ENCODE measurements around the gene FUT7.
"Not testable (repeated sequence)": the region's sequence is repeated elsewhere in the genome, so short reads cannot be mapped to it uniquely, and the experiment has no call there.

FUT7 gene

GRCh38 chr9:137048655-137049543, 17.0 kb upstream of the FUT7 start:
- no peak for DNase-seq

GRCh38 chr9:137046088-137046787, 14.3 kb upstream of the FUT7 start, which contains the start of gene NPDC1:
Gene NPDC1 (minus strand): TSS chr9:137046177. CDS start chr9:137045989, 188 bp downstream.
- peak; percentile 77 to 82 for DNase-seq

- DNase-seq: no peak
Observed at GRCh38 chr9:137045294-137046087, 13.6 kb upstream of the FUT7 start.

GRCh38 chr9:137044502-137045177, 12.8 kb upstream of the FUT7 start:
- no peak for DNase-seq

GRCh38 chr9:137044037-137044436, 12.1 kb upstream of the FUT7 start:
- DNase-seq: no peak

- DNase-seq: no peak
Observed at GRCh38 chr9:137042751-137043727, 11.2 kb upstream of the FUT7 start.

GRCh38 chr9:137041124-137041523, 9.2 kb upstream of the FUT7 start:
- DNase-seq: no peak

- DNase-seq: no peak
Observed at GRCh38 chr9:137040568-137040967, 8.7 kb upstream of the FUT7 start.

- no peak for DNase-seq
Observed at GRCh38 chr9:137039611-137040366, 7.9 kb upstream of the FUT7 start.

GRCh38 chr9:137038916-137039315, 7.0 kb upstream of the FUT7 start:
- no peak for DNase-seq

GRCh38 chr9:137037483-137037882, 5.6 kb upstream of the FUT7 start:
- no peak for DNase-seq

GRCh38 chr9:137037035-137037434, 5.1 kb upstream of the FUT7 start:
- no peak for DNase-seq

- DNase-seq: no peak
Observed at GRCh38 chr9:137035937-137036336, 4.0 kb upstream of the FUT7 start.

GRCh38 chr9:137035507-137035834, 3.6 kb upstream of the FUT7 start:
- no peak for DNase-seq

- DNase-seq: peak; percentile 85 to 86
Observed at GRCh38 chr9:137034709-137035506, 3.0 kb upstream of the FUT7 start.

- no peak for DNase-seq
Observed at GRCh38 chr9:137034039-137034708, 2.3 kb upstream of the FUT7 start.

- not testable (repeated sequence) for DNase-seq
Observed at GRCh38 chr9:137033481-137033880, 1.6 kb upstream of the FUT7 start.

GRCh38 chr9:137032858-137033257, 970 bp upstream of the FUT7 start:
- no peak for DNase-seq

All from activated CD4-positive, alpha-beta T cell treated with anti-CD3 and anti-CD28 coated beads for 4 hours (primary cell).